Measurements from ENCODE around the gene CCNG2.
"Not testable (repeated sequence)": the region's sequence is repeated elsewhere in the genome, so short reads cannot be mapped to it uniquely, and the experiment has no call there.

The CCNG2 gene

DNA sequence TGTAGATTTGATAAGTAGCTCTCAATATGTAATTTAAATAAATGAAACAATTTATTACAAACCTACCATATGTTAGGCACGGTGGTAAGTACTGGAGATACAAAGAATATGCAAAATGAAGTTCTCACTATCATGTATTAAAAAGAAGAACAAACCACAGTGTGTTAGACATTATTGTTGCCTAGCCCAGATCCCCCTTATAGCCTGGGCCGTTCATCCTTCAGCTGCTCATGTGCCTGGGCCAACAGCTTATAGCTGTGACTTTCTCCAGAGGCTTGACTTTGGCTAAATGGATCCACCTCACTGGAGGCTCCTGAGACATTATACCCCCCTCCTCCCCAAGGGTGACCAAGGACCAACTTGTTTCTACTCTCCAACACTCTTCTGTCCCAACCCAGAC is 29.8 kb upstream of the CCNG2 start:
- Histone ChIP-seq H3K4me3 (ENCODE audit: low read depth, low read length) (no peak overlapping the region), H3K27ac (ENCODE audit: low read depth, low read length) (no peak overlapping the region)

DNA sequence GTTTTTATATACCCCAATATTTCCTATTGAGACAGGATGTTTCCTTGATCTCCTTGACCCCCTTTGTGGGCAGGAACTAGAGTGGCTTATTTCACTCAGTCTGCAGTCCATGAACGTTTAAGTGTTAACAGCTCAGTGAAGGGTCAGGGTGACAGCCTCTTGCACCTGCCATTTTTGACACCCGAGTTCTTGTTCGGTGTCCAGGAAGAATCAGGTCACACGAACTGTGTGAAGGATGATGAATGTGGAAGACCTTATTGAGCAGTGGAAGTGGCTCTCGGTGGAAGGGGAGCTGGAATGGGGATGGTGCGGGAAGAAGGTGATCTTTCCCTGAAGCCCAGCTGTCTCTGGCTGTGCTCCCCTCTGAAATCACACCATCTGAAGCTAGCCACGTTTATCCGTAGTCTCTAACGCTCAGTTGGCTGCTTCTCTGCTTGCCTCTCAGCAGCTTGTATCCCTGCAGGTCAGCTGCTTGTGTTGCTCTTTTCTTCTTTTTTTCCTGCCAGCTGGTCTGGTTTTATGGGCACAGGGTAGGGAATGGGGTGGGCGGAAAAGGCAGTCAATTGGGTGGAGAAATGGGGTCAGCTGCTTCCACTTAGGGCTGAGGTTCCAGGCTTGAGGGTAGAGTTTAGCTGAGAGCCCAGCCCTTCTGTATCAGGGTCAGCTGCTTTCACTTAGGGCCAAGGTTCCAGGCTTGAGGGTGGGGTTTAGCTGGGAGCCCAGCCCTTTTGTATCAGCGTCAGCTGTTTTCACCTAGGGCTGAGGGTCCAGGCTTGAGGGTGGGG is 29.0 kb upstream of the CCNG2 start:
- Histone ChIP-seq H3K9me3 (ENCODE audit: control insufficient read depth, insufficient read depth, low read length) (no peaks in the 10 kb centered on the region), H3K9ac (ENCODE audit: low read depth, low read length) (no peak overlapping the region), H3K27ac (ENCODE audit: low read depth, low read length) (no peak overlapping the region), H3K4me1 (ENCODE audit: control insufficient read depth, insufficient read depth, low read length) (peaks cover 25% of the 10 kb centered on the region), H3K4me3 (ENCODE audit: low read depth, low read length) (no peak overlapping the region), H3K27me3 (ENCODE audit: control insufficient read depth, insufficient read depth, low read length) (no peaks in the 10 kb centered on the region), H3K36me3 (ENCODE audit: control insufficient read depth, insufficient read depth, low read length) (no peaks in the 10 kb centered on the region)

More for the DNA sequence above, 29.8 kb upstream of the CCNG2 start:
- Histone ChIP-seq H3K4me1 (ENCODE audit: control insufficient read depth, insufficient read depth, low read length) (peaks cover 24% of the 10 kb centered on the region), H3K9ac (ENCODE audit: low read depth, low read length) (no peak overlapping the region), H3K27me3 (ENCODE audit: control insufficient read depth, insufficient read depth, low read length) (no peaks in the 10 kb centered on the region), H3K9me3 (ENCODE audit: control insufficient read depth, insufficient read depth, low read length) (no peaks in the 10 kb centered on the region), H3K36me3 (ENCODE audit: control insufficient read depth, insufficient read depth, low read length) (no peaks in the 10 kb centered on the region)

DNA sequence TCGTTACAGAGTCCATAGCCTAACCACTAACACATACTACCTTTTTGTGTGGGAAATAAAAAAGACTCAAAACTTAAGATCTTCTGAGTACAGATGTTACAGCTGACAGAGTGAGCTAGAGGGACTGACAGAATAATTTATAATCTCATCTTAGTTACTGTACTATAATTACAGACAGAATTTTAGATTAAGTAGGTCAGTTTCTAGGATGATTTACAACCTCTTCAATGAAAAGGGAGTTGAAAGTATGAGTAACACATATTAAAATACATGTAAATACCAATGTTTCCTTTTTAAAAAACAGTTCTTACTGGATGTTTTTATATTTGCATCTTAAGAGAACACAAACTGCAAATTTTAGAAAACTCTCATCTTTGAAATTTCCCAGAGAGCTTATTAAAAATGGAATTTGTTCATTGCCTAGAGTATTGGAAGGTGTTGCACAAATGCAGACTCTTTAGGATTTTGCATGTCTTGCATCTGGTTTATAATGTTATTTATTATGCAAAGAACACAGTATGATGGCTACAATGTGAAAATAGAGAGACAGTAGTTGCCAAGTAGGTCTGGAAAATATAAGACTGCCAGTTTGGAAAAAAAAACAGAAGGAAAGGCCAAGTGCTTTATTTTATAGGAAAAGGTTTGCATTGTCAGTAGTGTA is 24.2 kb upstream of the CCNG2 start:
- Histone ChIP-seq H3K27me3 (ENCODE audit: control insufficient read depth, insufficient read depth, low read length) (no peaks in the 10 kb centered on the region), H3K4me3 (ENCODE audit: low read depth, low read length) (no peak overlapping the region), H3K36me3 (ENCODE audit: control insufficient read depth, insufficient read depth, low read length) (no peaks in the 10 kb centered on the region), H3K9ac (ENCODE audit: low read depth, low read length) (no peak overlapping the region), H3K4me1 (ENCODE audit: control insufficient read depth, insufficient read depth, low read length) (peaks cover 14% of the 10 kb centered on the region), H3K27ac (ENCODE audit: low read depth, low read length) (no peak overlapping the region), H3K9me3 (ENCODE audit: control insufficient read depth, insufficient read depth, low read length) (no peaks in the 10 kb centered on the region)

DNA sequence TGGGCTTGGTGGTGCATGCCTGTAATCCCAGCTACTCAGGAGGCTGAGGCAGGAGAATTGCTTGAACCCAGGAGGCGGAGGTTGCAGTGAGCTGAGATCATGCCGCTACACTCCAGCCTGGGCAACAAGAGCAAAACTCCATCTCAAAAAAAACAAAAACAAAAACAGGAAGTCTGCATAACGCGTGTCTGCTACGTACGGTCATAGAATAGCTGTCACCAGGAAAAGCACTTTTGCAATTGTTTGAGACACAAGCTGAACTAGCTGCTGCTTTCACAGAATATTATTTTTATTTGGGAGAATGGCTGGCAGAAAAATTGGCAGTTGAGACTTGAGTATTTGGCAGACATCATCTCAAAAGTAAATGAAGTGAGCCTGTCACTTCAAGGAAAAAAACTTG is 19.6 kb upstream of the CCNG2 start:
- H3K27me3 ChIP-seq (ENCODE audit: control insufficient read depth, insufficient read depth, low read length); H3K4me1 ChIP-seq (ENCODE audit: control insufficient read depth, insufficient read depth, low read length): not testable (repeated sequence)

DNA sequence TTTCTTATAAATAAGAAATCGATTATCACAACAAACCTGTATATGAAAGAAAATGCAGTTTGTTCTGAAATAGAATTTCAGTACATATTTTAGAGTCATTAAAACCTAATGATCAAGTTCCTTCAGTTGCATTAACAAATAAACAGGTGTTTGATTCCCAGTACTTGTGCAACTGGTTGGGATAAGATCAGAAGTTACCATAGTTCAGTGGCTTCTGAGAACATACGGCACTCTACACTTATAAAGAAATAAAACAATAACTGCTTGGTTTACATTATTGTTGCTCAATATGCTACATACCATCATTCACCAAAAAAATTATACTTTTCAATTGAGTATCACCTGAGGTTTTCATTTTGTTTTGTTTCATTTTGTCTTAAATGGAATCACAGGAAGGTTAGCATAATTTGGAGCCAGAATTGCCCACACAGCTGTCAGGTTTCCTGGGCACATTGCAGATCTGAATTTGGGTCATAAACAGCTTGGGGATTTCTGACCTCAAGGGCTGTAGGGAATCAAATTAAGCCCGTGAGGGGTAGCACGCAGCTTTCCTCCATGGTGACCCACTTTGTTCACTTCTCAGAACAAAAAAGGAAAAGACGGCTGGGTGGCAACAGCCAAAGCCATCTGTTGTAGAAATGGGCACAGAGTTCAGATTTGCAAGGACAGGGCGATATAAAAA is 14.9 kb upstream of the CCNG2 start:
- H3K9ac ChIP-seq (ENCODE audit: low read depth, low read length) = no peak overlapping the region
- H3K27me3 ChIP-seq (ENCODE audit: control insufficient read depth, insufficient read depth, low read length) = no peaks in the 10 kb centered on the region
- H3K4me1 ChIP-seq (ENCODE audit: control insufficient read depth, insufficient read depth, low read length) = peaks cover 3% of the 10 kb centered on the region; the same call in 1 of the 2 replicates
- H3K4me3 ChIP-seq (ENCODE audit: low read depth, low read length) = no peak overlapping the region
- no peaks in the 10 kb centered on the region for H3K9me3 ChIP-seq (ENCODE audit: control insufficient read depth, insufficient read depth, low read length)
- H3K36me3 ChIP-seq (ENCODE audit: control insufficient read depth, insufficient read depth, low read length) = no peaks in the 10 kb centered on the region
- H3K27ac ChIP-seq (ENCODE audit: low read depth, low read length) = no peak overlapping the region

More for the DNA sequence above, 19.6 kb upstream of the CCNG2 start:
- not testable (repeated sequence) for H3K4me3 ChIP-seq (ENCODE audit: low read depth, low read length); H3K9me3 ChIP-seq (ENCODE audit: control insufficient read depth, insufficient read depth, low read length); H3K27ac ChIP-seq (ENCODE audit: low read depth, low read length); H3K36me3 ChIP-seq (ENCODE audit: control insufficient read depth, insufficient read depth, low read length); H3K9ac ChIP-seq (ENCODE audit: low read depth, low read length)

DNA sequence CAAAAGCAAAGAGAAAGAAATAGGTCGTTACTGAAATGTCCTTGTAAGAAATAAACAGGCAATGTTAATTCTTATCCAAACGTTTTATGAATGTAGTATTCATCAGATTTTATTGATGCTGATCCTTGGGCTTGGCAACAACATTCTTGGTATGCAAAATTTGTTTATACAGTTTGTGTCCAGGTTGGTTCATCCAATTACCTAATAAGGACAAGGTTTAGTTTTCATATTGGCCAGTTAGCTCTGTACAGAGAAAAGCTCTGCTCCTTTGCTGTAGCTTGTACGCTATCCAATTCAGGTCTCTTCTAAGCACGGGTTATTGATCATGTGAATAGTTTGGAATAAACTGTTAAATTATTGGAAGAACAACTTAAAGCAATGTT is 14.4 kb upstream of the CCNG2 start:
- H3K4me1 ChIP-seq (ENCODE audit: control insufficient read depth, insufficient read depth, low read length) = peaks cover 3% of the 10 kb centered on the region; the same call in 1 of the 2 replicates
- no peaks in the 10 kb centered on the region for H3K9me3 ChIP-seq (ENCODE audit: control insufficient read depth, insufficient read depth, low read length)
- H3K4me3 ChIP-seq (ENCODE audit: low read depth, low read length) = no peak overlapping the region
- no peaks in the 10 kb centered on the region for H3K36me3 ChIP-seq (ENCODE audit: control insufficient read depth, insufficient read depth, low read length)
- H3K27me3 ChIP-seq (ENCODE audit: control insufficient read depth, insufficient read depth, low read length) = no peaks in the 10 kb centered on the region
- no peak overlapping the region for H3K27ac ChIP-seq (ENCODE audit: low read depth, low read length)
- no peak overlapping the region for H3K9ac ChIP-seq (ENCODE audit: low read depth, low read length)

DNA sequence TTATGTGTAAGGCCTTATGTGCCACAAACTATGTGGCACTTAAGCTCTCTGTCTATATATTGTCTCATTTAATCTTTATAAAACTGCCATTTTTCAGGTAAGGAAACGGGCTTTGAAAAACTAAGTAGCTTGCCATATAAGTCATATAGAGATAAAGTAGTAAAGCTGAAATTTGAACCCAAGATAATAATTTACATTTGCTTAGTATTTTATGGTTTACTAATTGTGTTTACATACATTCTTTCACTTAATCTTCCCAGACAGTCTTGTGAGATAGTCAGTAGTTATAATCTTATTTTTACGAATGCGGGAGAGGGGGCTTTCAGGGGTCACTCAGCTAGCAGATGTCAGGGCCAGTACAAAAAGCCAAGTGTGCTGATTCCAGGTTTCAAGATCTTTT is 13.9 kb upstream of the CCNG2 start:
- Histone ChIP-seq H3K9me3 (ENCODE audit: control insufficient read depth, insufficient read depth, low read length) (no peaks in the 10 kb centered on the region), H3K36me3 (ENCODE audit: control insufficient read depth, insufficient read depth, low read length) (no peaks in the 10 kb centered on the region), H3K27ac (ENCODE audit: low read depth, low read length) (no peak overlapping the region), H3K4me1 (ENCODE audit: control insufficient read depth, insufficient read depth, low read length) (peaks cover 3% of the 10 kb centered on the region; the same call in 1 of the 2 replicates), H3K9ac (ENCODE audit: low read depth, low read length) (no peak overlapping the region), H3K4me3 (ENCODE audit: low read depth, low read length) (no peak overlapping the region), H3K27me3 (ENCODE audit: control insufficient read depth, insufficient read depth, low read length) (no peaks in the 10 kb centered on the region)

DNA sequence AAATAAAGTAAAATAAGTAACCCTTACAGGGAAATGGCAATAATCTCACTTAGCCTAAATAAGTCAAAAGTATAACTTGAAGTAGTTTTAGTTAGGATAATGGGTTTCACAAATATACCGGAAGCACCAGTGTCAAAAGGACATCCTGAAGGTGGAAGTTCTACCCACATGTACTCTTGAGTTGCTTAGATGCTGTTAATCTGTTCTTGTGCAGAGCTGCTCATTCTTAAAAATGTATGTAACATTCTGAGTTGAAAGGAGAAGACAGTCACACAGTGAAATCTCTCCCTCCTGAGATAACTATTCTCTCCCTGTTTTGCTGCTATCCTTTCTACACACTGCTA is 11.2 kb upstream of the CCNG2 start:
- no peaks in the 10 kb centered on the region for H3K9me3 ChIP-seq (ENCODE audit: control insufficient read depth, insufficient read depth, low read length)
- no peaks in the 10 kb centered on the region for H3K36me3 ChIP-seq (ENCODE audit: control insufficient read depth, insufficient read depth, low read length)
- H3K9ac ChIP-seq (ENCODE audit: low read depth, low read length) = no peak overlapping the region
- H3K27me3 ChIP-seq (ENCODE audit: control insufficient read depth, insufficient read depth, low read length) = no peaks in the 10 kb centered on the region
- H3K4me1 ChIP-seq (ENCODE audit: control insufficient read depth, insufficient read depth, low read length) = peaks cover 3% of the 10 kb centered on the region; the same call in 1 of the 2 replicates
- H3K4me3 ChIP-seq (ENCODE audit: low read depth, low read length) = no peak overlapping the region
- H3K27ac ChIP-seq (ENCODE audit: low read depth, low read length) = no peak overlapping the region

DNA sequence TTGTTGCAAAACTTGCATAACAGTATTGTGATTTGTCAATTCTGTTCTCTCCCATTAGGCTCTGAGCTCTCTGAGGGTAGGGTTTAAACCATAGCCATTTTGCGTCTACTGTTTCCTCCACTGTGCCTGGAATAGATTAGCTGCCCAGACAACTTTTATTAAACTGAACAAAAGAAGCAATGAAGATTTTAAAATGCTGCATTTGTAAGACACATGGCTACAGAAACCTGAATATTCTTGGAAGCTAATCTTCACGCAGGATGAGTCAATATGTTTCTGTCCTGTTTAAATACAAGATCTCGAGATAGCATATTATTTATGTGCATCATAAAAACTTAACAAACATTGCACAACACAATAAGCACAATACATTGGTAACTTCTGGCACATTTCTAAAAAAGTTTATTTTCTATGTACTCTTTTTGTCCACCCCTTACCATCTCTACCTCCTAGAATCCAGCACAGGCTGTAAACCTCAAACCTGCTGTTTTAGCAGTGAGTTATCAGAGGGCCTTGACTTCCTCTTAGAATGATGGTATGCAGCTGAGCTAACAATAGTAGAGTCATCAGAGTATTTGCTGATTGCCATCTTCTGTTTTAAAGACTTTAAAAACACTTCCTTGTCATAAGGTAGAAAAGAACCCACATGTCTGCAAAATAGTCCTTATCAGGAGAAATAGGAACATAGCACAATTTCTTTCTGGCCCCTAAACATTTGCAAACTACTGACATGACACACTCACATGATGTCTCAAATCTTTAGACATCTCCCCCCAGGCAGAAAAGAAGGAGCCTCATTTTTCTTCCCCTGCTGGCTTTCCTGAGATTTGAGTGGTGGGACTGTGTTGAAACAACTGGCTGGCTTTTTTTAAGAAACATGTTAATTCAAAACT is 10.6 kb upstream of the CCNG2 start:
- no peak overlapping the region for H3K4me3 ChIP-seq (ENCODE audit: low read depth, low read length)
- peaks cover 3% of the 10 kb centered on the region; the same call in 1 of the 2 replicates for H3K4me1 ChIP-seq (ENCODE audit: control insufficient read depth, insufficient read depth, low read length)
- H3K36me3 ChIP-seq (ENCODE audit: control insufficient read depth, insufficient read depth, low read length) = no peaks in the 10 kb centered on the region
- no peaks in the 10 kb centered on the region for H3K9me3 ChIP-seq (ENCODE audit: control insufficient read depth, insufficient read depth, low read length)
- no peaks in the 10 kb centered on the region for H3K27me3 ChIP-seq (ENCODE audit: control insufficient read depth, insufficient read depth, low read length)
- H3K9ac ChIP-seq (ENCODE audit: low read depth, low read length) = no peak overlapping the region
- no peak overlapping the region for H3K27ac ChIP-seq (ENCODE audit: low read depth, low read length)

DNA sequence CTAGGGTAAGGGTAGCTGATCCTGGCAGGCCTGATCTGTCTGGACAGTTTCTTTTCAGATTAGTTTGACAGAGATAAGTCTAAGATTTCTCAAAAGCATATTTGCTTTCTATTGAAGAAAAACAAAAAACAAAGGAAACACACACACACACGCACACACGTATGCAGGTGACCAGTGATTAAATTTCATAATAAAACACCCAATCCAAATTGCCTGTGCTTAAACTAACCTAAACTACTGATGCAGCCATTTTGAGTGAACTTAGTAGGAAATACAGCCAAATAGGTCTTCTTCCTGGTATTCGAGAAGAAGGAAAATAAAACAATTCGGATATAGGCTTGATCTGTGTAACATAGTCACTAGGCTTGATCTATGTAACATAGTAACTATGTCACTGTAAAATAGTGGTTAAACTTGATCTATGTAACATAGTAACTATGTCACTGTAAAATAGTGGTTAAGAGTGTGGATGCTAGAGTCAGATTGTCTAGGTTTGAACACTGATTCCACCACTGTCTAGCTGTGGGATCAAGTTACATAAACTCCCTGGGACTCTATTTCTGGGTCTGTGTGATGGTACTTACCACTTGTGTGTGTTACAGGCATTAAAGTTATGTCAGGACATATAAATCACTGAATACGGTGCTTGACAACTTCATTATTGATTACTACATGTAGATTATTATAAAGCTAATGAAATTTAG is 9.8 kb upstream of the CCNG2 start:
- no peaks in the 10 kb centered on the region for H3K27me3 ChIP-seq (ENCODE audit: control insufficient read depth, insufficient read depth, low read length)
- H3K4me1 ChIP-seq (ENCODE audit: control insufficient read depth, insufficient read depth, low read length) = peaks cover 3% of the 10 kb centered on the region; the same call in 1 of the 2 replicates
- H3K4me3 ChIP-seq (ENCODE audit: low read depth, low read length) = no peak overlapping the region
- H3K9me3 ChIP-seq (ENCODE audit: control insufficient read depth, insufficient read depth, low read length) = no peaks in the 10 kb centered on the region
- H3K9ac ChIP-seq (ENCODE audit: low read depth, low read length) = no peak overlapping the region
- no peak overlapping the region for H3K27ac ChIP-seq (ENCODE audit: low read depth, low read length)
- H3K36me3 ChIP-seq (ENCODE audit: control insufficient read depth, insufficient read depth, low read length) = no peaks in the 10 kb centered on the region
